HG02973 (cell line): ENCODE results near the gene WDR27.
"Not testable (repeated sequence)": the region's sequence is repeated elsewhere in the genome, so short reads cannot be mapped to it uniquely, and the experiment has no call there.

Experiments used
- ATAC-seq: cut with Tn5 transposase; IDR thresholded peaks from one replicate; pipeline ENCODE4 v1.9.1; 2021; ENCODE audit warnings: moderate library complexity; ENCODE audit not compliant: unreplicated experiment

WDR27 gene

DNA sequence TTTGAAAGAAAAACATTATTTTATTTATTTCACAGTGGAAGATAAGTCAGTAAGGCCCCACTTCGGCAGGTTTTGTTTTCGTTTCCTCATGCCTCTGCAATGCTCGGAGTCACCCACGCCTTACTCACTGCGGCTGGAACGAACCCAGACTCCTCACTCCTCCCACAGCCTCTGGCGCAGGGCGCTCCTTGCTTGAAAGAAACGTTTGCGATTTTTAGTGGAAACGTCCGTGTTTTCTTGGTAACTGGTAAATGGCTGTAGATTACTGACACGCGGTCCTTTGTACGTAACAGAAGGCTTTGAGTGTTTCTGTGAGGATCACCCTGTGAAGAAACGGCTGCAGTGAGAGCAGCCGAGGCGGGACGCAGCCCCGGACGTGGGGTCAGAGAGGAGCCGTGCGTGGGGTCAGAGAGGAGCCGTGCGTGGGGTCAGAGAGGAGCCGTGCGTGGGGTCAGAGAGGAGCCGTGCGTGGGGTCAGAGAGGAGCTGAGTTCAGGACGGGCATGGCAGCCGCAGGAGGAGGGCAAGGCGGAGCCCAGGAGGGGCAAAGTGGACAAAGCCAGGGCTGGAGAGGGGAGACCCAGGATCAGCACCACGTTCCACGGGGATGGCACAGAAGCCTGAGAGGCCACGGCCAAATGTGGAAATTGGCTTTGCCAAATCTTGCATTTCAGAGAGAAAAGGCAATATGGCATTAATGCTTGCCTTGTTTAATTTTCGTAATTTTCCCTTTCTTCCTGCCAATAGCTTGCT, 249.5 kb downstream of the WDR27 start:
- ATAC-seq, result no peak

- ATAC-seq, result no peak
Observed at GRCh38 chr6:169451065-169451838, 250.6 kb downstream of the WDR27 start.

DNA sequence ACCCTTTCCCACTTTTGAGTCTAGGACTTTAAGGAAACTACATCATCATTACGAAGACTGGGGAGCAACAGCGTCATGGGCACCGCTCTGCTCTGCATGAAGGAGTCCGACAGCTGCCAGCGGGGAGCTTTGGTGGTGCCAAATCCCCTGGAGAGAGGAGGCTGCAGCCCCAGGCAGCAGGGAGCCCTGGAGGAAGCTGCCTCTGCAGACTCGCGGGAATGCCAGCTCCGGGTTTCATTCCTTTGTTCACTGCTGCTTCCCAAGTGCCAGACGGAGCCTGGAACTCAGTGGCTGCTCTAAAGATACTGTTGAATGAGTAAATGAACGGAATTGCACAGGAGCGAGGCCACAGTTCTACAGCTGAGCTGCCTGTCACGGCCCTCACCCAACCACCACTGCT, 251.7 kb downstream of the WDR27 start:
- ATAC-seq, result no peak

DNA sequence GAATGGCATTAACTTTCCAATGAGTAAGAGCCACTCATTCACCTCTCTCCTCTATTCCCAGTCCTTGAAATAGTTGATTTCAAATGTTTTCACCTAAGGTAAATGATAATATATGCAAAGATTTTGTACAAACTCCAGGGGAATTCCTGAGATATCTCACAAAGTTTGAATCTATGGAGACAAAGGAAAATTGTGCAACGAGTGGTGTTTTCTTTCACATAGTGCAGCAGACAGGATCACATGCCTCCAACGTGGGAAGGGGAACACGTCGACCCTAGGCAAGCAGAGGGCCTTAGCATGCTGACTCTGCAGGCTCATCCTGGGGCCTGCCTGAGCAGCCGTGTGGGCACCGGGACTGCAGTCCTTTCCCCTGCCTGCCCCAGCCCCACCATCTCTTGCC, 252.6 kb downstream of the WDR27 start:
- ATAC-seq, result no peak

- no peak for ATAC-seq
Observed at GRCh38 chr6:169445661-169446581, 255.9 kb downstream of the WDR27 start.

- ATAC-seq, result no peak
Observed at GRCh38 chr6:169445227-169445626, 256.6 kb downstream of the WDR27 start.

DNA sequence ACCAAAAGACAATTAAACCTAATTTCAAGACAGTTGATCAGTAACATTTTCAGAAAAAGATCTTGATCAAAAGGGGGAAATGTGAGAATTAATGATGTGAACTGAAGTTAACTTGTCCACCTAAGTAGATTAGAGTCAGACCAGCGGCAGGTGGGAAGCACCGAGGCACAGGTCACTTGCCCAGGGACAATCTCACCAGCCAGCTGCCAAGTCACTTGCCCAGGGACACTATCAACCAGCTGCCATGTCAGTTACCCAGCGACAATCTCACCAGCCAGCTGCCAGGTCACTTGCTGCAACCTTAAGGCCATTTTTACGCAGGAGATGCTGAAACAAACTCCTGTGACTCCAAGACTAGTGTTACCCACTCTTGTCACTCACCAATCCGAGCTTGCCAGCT, 260.5 kb downstream of the WDR27 start:
- ATAC-seq, result no peak

GRCh38 chr6:169439710-169440109, 262.1 kb downstream of the WDR27 start:
- no peak for ATAC-seq

DNA sequence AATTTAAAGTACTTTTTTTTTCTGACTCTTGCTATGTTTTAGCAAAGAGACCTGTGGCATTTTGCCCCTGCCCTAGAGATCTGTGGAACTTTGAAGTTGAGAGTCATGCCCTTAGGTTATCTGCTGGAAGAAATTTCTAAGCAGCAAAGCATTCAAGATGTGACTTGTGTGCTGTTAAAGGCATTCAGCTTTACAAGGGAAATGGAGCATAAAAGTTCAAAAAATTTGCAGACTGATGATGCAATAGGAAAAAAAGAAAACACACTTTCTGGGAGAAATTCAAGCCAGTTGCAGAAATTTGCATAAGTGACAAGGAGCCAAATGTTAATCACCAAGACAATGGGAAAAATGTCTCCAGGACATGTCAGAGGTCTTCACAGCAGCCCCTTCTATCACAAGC, 267.3 kb downstream of the WDR27 start:
- ATAC-seq, result not testable (repeated sequence)

DNA sequence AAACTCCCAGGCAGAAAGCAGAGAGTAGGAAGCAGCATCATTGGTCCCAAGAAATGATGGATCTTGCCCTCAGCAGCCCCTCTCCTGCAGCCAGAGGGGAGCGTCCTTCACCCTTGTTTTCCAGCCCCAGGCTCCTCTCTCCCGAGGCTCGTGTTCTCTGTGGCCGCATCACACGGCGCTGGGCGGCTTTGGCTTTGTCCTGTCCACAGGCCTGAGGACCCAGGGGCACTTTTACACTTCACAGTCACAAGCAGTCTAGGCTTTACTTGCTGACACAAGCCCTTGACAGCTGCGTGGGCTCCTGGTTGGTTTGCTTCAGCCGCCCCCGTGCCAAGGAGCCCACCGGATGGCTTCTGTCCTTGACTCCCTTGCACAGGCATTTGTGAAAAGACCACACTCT, 272.8 kb downstream of the WDR27 start:
- no peak for ATAC-seq

GRCh38 chr6:169428532-169428931, 273.3 kb downstream of the WDR27 start:
- ATAC-seq, result no peak

DNA sequence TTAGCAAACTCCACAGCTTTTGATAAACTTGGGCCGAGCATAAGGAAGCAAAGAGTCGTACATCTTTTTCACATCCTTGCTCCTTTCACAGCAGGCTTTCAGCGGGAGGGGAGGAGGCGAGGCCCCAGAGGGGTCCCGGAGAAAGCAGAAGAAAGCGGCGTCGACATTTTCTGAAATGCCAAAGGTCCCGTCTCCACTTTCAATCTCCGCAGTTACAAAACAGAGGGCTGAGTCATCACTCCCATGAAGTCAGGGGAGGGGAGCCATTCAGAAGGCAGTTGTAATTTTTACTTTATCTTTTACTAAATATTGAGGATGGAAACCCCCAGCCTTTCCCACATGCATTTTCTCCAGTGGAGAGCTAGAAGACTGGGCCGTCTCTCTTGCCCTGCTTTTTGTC, 274.0 kb downstream of the WDR27 start:
- no peak for ATAC-seq

- ATAC-seq, result no peak
Observed at GRCh38 chr6:169426611-169427010, 275.2 kb downstream of the WDR27 start.

DNA sequence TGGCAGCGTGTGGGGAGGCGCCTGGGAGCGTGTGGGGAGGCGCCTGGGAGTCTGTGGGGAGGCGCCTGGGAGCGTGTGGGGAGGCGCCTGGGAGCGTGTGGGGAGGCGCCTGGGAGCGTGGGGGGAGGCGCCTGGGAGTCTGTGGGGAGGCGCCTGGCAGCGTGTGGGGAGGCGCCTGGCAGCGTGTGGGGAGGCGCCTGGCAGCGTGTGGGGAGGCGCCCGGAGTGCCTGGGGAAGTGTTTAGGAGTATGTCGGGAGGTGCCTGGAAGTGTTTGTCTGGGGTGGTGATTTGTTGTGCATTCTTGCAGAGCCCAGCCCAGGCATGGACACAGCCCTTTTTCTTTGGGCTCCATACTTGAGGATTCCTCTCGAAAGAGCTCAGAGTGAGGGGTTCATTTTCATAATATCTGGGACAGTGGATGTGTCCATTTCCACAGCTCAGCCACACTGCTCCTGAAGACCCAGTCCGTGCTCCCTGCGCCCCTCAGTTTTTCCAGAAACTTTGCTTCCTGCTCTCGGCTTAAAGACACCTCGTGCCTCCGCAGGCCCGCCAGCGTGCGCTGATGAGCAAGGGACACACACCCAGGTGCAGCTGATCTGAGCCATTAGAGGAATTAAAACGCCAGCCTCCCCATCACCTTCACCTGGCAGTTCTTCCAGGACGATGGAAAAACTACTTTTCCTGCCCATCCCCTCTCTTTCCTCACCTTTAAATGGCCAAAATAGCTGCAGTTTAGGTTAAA, 276.0 kb downstream of the WDR27 start:
- ATAC-seq, result no peak

GRCh38 chr6:169424821-169425240, 277.0 kb downstream of the WDR27 start:
- no peak for ATAC-seq

GRCh38 chr6:169424149-169424804, 277.6 kb downstream of the WDR27 start:
- no peak for ATAC-seq

GRCh38 chr6:169421586-169422264, 280.1 kb downstream of the WDR27 start:
- no peak for ATAC-seq

- ATAC-seq, result no peak
Observed at GRCh38 chr6:169420912-169421543, 280.8 kb downstream of the WDR27 start.

- ATAC-seq, result no peak
Observed at GRCh38 chr6:169417101-169417500, 284.7 kb downstream of the WDR27 start.
